Measurements from ENCODE around the gene CES3. TPM values are rescaled to one million over a fixed set of nuclear protein-coding genes. Genes with fewer than 3 reads are reported as not detected.

CES3 gene
- total RNA-seq, 4 donors from 2014 or later, result 10.3 to 30.3 (median 12.9) TPM

DNA sequence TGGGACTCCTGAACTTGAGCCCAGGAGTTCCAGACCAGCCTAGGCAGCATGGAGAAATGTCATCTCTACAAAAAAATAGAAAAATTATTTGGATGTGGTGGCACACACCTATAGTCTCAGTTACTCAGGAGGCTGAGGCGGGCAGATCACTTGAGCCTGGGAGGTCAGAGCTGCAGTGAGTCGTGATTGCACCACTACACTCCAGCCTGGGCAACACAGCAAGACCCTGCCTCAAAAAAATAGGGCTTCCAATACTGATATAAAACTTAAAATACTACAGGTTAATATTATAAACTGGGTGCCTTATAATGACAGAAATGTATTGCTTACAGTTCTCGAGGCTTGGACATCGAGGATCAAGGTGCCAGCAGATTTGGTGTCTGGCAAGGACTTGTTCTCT is 15.1 kb upstream of the CES3 start:
- in situ Hi-C loops (cut with MboI; ENCODE audit: low sequenced_read_pairs in 4 of 4), result no loop called here
- Histone ChIP-seq H3K27me3 (no peaks in the 10 kb centered on the region), H3K4me1 (peaks cover 15 to 22% of the 10 kb centered on the region in 2 donors), H3K27ac (peak overlapping the region in 3 of 4 donors; percentile 7 to 97 (median 22)), H3K36me3 (peaks cover 0 to 31% of the 10 kb centered on the region in 2 donors), H3K9me3 (no peaks in the 10 kb centered on the region), H3K4me3 (no peak overlapping the region)
- DNase-seq (no peak), ATAC-seq (no peak)
- intact Hi-C loops (cut with DNase I; ENCODE audit: low total_unique reads), result loop anchor here (2.0 kb wide), 1 partner anchor 209 kb away; no protein-coding TSS in a partner anchor
- no peak for TF ChIP-seq CTCF (IDR thresholded peaks at IDR 0.05 in 4 of 5, conservative IDR thresholded peaks at IDR 0.05 in 1 of 5)
- TF ChIP-seq POLR2A (IDR thresholded peaks at IDR 0.05), result no peak

DNA sequence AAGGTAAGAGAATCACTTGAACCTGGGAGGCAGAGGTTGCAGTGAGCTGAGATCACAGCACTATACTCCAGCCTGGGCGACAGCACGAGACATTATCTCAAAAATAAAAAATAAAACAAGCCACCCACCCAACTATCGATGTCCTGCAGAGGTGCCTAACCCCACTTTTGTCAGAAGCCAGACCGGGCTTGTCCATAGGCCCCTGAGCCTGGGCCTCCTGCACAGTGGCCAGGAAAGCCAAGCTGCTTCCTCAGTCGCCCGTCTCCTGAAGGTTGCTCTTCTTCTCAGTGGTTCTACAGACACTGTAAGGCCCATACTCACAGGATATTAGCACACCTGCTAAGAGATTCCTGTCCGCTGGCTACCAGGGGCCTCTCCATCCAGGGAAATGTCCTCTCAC is 14.5 kb upstream of the CES3 start:
- H3K4me1 ChIP-seq, result peaks cover 15 to 28% of the 10 kb centered on the region in 2 donors
- H3K9me3 ChIP-seq, result no peaks in the 10 kb centered on the region
- no peaks in the 10 kb centered on the region for H3K27me3 ChIP-seq
- in situ Hi-C loops (cut with MboI; ENCODE audit: low sequenced_read_pairs in 4 of 4) (no loop called here), intact Hi-C loops (cut with DNase I; ENCODE audit: low total_unique reads) (loop anchor here (2.0 kb wide), 1 partner anchor 208 kb away; no protein-coding TSS in a partner anchor)
- no peak for ATAC-seq
- H3K27ac ChIP-seq, result peak overlapping the region; percentile 97 to 99 (median 97)
- peaks cover 0 to 25% of the 10 kb centered on the region in 2 donors for H3K36me3 ChIP-seq
- TF ChIP-seq CTCF (IDR thresholded peaks at IDR 0.05 in 4 of 5, conservative IDR thresholded peaks at IDR 0.05 in 1 of 5) (no peak), POLR2A (IDR thresholded peaks at IDR 0.05) (no peak)
- no peak for DNase-seq
- H3K4me3 ChIP-seq, result no peak overlapping the region

GRCh38 chr16:66946974-66947301 is 14.1 kb upstream of the CES3 start:
- TF ChIP-seq POLR2A (IDR thresholded peaks at IDR 0.05) (no peak), CTCF (IDR thresholded peaks at IDR 0.05 in 4 of 5, conservative IDR thresholded peaks at IDR 0.05 in 1 of 5) (no peak)
- Histone ChIP-seq H3K4me3 (peak overlapping the region in 1 of 4 donors; percentile 83), H3K4me1 (peaks cover 16 to 29% of the 10 kb centered on the region in 2 donors), H3K27me3 (no peaks in the 10 kb centered on the region), H3K36me3 (peaks cover 0 to 21% of the 10 kb centered on the region in 2 donors), H3K27ac (peak overlapping the region; percentile 97 to 99 (median 97)), H3K9me3 (no peaks in the 10 kb centered on the region)
- DNase-seq, result no peak
- in situ Hi-C loops (cut with MboI; ENCODE audit: low sequenced_read_pairs in 4 of 4) (no loop called here), intact Hi-C loops (cut with DNase I; ENCODE audit: low total_unique reads) (loop anchor here (2.0 kb wide), 1 partner anchor 208 kb away; no protein-coding TSS in a partner anchor)
- ATAC-seq, result no peak

DNA sequence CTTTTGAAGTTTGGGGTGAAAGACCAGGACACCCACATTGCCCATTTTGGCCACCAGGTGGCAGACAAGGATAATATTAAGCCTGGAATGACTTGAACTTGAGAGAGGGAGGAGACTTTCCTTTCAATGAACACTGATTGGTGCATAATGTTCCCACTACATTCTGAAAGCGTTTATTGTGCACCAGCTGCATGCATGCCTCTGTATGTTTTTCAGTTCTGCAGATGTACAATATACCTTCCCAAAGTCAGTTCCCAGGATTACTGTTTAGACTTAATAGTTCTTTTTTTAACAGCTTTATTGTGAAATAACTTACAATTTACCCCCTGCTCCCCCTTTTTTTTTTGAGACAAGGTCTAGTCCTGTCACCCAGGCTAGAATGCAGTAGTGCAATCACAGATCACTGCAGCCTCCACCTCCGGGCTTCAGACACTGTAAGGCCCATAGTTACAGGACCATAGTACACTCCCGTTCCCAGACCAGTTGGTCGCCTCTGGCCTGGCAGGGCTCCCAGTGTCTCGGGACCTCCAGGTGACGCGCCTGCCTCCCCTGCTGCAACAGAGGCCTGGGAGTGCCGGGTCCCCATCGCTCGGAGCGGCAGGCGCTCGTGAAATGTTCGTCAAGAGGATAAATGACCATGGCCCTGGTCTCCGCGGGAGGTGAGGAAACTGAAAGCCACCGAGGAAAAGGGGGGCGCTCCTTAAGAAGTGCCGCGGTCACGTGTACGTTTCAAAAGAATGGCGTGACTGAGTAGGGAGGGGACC is 13.6 kb upstream of the CES3 start:
- intact Hi-C loops (cut with DNase I; ENCODE audit: low total_unique reads), result loop anchor here (2.0 kb wide), 1 partner anchor 207 kb away; no protein-coding TSS in a partner anchor
- H3K4me3 ChIP-seq, result peak overlapping the region; percentile 74 to 90 (median 82)
- peak; percentile 87 to 90 for TF ChIP-seq POLR2A (IDR thresholded peaks at IDR 0.05)
- peak; percentile 83 to 96 (median 93) for TF ChIP-seq CTCF (IDR thresholded peaks at IDR 0.05 in 4 of 5, conservative IDR thresholded peaks at IDR 0.05 in 1 of 5)
- ATAC-seq, result peak; percentile 62 to 64
- H3K9me3 ChIP-seq, result no peaks in the 10 kb centered on the region
- H3K27ac ChIP-seq, result peak overlapping the region; percentile 97 to 99 (median 97)
- peaks cover 21 to 35% of the 10 kb centered on the region in 2 donors for H3K4me1 ChIP-seq
- DNase-seq, result peak; percentile 68 to 86
- in situ Hi-C loops (cut with MboI; ENCODE audit: low sequenced_read_pairs in 4 of 4), result no loop called here
- H3K27me3 ChIP-seq, result no peaks in the 10 kb centered on the region
- peaks cover 0 to 15% of the 10 kb centered on the region in 2 donors for H3K36me3 ChIP-seq

Measured in gastrocnemius medialis (tissue), 4 donors.